ENCODE data around the gene ANKMY1. TPM values are rescaled to one million over a fixed set of nuclear protein-coding genes. Genes with fewer than 3 reads are reported as not detected.
"Not testable (repeated sequence)": the region's sequence is repeated elsewhere in the genome, so short reads cannot be mapped to it uniquely, and the experiment has no call there.

The ANKMY1 gene
- total RNA-seq, 1 donor from 2014 or later = 7.6 TPM

- DNase-seq = no peak
Measured at GRCh38 chr2:240555541-240556250, 2.1 kb downstream of the ANKMY1 start.

- DNase-seq = no peak
Measured at GRCh38 chr2:240554767-240555493, 2.9 kb downstream of the ANKMY1 start.

- DNase-seq = no peak
Measured at GRCh38 chr2:240553956-240554480, 3.8 kb downstream of the ANKMY1 start.

- no peak for DNase-seq
Measured at GRCh38 chr2:240551811-240552210, 6.0 kb downstream of the ANKMY1 start.

GRCh38 chr2:240551288-240551687 lies 6.5 kb downstream of the ANKMY1 start:
- DNase-seq = no peak

- no peak for DNase-seq
Measured at GRCh38 chr2:240539906-240540305, 17.9 kb downstream of the ANKMY1 start.

GRCh38 chr2:240539101-240539500 lies 18.7 kb downstream of the ANKMY1 start:
- DNase-seq = not testable (repeated sequence)

GRCh38 chr2:240538031-240538780 lies 19.6 kb downstream of the ANKMY1 start:
- DNase-seq = no peak

GRCh38 chr2:240532031-240532775 lies 25.6 kb downstream of the ANKMY1 start:
- no peak for DNase-seq

GRCh38 chr2:240531038-240531437 lies 26.8 kb downstream of the ANKMY1 start:
- DNase-seq = no peak

GRCh38 chr2:240530181-240530580 lies 27.6 kb downstream of the ANKMY1 start:
- no peak for DNase-seq

- DNase-seq = no peak
Measured at GRCh38 chr2:240529344-240529999, 28.3 kb downstream of the ANKMY1 start.

- DNase-seq = no peak
Measured at GRCh38 chr2:240528406-240529040, 29.3 kb downstream of the ANKMY1 start.

- DNase-seq = no peak
Measured at GRCh38 chr2:240527153-240527750, 30.5 kb downstream of the ANKMY1 start.

GRCh38 chr2:240526521-240526920 lies 31.3 kb downstream of the ANKMY1 start:
- DNase-seq = no peak

- no peak for DNase-seq
Measured at GRCh38 chr2:240525802-240526201, 32.0 kb downstream of the ANKMY1 start.

GRCh38 chr2:240524963-240525718 lies 32.6 kb downstream of the ANKMY1 start:
- DNase-seq = no peak

- no peak for DNase-seq
Measured at GRCh38 chr2:240523451-240524281, 34.1 kb downstream of the ANKMY1 start.

GRCh38 chr2:240522406-240522805 lies 35.4 kb downstream of the ANKMY1 start:
- no peak for DNase-seq
